GDM1 (cell line): ENCODE data around the gene PET100.

Source experiments
- DNase-seq: peaks from one replicate; lab custom pipeline; 2025; lab: John Stamatoyannopoulos, UW

PET100 gene

DNA sequence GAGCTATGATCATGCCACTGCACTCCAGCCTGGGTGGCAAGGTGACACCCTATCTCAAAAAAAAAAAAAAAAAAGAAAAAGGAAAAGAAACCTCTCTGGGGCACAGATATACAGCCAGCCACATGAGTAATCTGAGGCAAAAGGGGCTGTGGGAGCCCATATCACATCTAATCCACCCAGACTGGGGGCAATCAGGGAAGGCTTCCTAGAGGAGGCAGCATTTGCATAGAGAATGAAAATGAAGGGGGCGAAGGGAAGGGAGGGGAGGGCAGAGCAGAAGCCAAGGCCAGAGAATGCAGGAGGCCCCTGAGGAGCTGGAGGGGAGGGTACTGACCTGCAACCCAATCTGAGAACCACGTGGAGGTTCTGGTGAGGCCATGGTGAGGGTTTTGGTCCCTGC lies 20.6 kb downstream of the PET100 start:
- no peak for DNase-seq

DNA sequence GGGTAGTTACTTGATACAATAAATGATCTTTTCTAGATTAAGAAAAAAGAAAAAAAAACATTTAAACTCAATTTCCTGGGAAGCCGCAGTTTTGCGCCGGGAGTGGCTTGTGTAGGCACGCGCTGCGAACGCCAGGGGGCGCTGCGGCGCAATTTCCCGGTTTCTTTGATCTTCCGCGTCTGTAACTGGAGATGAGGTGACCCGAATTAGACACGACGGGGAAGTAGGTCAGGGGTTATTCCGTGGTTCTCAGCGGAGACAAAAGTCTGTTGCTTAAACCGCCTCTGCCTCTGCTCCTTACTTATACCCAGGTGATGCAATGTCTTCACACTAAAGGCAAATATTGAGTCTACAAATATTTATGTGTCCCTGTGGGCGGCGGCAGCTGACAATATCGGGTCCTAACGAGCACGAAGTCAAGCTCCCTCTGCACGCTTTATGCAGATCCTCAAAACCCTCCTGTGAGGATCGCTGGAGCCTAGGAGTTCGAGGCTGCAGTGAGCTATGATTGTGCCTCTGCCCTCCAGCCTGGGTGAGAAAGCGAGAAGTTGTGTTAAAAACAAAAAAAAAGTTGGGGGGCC lies 22.6 kb downstream of the PET100 start:
- DNase-seq: peak; percentile 64

DNA sequence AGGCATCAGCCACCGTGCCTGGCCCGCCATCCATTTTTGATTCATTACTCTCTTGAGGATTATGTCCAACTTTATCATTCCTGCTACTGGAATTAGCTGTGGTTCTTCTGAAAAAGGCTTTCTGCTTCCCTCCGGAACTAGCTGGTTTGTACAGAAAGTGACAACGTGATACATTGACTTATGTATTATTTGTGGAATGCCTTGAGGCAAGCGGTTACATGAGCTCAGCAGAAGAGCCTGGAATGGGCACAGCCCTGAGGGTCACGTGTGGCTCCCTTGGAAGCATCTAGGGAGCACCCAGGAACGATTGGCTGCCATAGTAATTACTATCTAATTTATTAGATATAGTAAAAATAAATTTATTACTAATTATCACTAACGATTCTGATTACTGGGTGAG lies 24.8 kb downstream of the PET100 start:
- DNase-seq: no peak

DNA sequence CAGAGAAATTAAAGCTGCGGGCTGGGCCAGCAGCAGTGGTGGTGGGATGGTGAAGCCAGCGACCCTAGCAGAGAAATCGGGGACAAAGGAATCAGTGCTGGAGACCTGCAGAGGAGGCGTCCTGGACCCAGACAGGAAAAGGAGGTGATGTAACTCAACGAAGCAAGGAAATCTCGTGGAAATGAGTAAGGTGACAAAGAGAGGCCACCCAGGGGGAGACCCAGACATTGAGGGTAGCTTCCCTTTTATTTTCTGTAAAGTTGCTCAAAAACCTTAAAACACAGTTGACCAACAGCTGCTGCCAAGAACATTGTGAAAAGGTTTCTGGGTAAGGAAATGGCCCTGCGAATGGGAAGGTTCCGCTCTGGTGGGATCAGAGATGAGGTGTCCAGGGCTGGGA lies 26.0 kb downstream of the PET100 start:
- DNase-seq: no peak

DNA sequence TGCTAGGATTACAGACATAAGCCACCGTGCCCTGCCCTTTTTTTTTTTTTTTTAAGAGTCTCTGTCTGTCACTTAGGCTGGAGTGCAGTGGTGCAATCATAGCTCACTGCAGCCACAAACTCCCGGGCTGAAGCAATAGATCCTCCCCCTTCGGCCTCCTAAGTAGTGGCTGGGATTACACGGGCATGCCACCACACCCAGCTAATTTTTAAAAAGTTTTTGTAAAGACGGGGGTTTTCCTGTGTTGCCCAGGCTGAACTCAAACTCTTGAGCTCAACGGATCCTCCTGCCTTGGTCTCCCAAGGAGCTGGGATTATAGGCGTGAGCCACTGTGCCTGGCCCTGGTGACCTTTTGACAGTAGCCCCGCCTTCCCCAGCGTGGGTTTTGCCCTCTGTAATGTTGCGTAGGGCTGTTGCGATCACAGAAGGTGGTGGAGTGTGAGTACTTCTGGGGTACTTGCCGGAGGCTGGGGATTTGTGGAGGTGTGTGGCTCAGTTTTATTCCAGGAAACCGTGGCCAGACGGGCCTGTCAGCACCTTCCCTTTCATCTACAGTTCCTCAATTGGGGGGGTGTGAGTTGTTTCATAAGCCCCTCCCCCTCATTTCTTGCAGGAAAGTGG lies 27.6 kb downstream of the PET100 start:
- DNase-seq: peak; percentile 34

DNA sequence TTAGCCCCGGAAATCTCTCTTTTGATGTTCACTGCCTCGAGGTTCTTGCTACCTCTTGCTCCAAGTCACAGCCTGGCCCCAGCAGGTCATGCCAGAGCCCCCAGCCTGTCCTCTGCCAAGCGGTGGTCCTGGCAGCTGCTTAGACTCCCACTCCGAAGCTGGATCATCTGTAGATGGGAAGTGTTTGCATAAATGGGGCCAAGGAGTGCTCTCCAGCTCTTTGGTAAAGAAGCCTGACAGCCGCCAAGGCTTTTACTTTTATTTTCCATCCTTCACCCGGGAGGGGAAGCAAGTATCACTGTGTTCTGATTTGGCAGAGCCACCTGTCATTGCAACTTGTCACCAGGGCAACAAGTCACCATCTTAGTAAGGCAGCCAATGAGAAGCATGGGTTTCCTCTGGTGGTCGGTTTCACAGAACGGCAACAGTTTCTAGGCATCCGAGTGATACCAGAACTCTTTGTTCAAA lies 28.7 kb downstream of the PET100 start:
- no peak for DNase-seq

DNA sequence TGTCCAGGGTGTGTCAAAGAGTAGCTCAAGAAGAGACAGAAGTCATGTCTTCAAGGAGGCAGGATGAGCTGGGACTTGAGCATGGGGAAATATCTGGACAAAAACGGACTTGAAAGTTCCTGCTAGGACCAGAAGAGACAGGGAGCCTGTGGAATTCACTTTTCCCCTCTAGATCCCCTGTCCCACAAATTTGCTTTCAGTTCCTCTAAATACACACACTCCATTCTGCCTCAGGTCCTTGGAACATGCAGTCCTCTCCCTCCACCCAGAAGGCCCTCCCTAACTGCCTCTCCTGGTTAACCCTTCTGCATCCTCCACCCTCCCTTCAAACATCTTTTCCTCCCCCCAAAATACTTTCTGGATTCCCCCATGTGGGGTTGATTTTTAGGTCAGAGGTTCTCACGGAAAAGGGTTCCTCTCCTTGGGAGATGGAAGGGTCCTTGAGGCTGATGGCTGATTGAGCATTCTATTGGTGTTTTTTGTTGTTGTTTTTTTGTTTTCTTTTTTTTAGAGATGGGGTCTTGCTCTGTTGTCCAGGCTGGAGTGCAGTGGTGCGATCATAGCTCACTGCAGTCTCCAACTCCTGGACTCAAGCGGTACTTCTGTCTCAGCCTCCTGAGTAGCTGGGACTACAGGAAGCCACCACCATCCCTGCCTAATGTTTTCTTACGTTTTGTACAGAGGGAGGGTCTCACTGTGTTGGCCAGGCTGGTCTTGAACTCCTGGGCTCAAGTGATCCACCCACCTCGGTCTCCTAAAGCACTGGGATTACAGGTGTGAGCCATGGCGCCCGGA lies 32.3 kb downstream of the PET100 start:
- DNase-seq: no peak

DNA sequence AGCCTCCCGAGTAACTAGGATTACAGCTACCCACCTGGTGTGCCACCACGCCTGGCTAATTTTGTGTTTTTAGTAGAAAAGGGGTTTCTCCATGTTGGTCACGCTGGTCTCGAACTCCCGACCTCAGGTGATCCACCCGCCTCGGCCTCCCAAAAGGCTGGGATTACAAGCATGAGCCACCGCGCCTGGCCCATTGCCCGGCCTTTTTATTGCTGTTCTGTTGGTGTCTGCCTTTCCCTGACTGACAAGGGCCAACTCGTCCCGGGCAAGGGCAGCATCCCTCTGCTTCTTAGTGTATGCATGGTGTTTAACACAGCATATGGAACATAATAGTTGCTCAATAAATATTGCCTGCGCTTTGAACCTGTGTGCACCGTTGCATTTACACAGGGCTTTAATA lies 33.1 kb downstream of the PET100 start:
- no peak for DNase-seq

DNA sequence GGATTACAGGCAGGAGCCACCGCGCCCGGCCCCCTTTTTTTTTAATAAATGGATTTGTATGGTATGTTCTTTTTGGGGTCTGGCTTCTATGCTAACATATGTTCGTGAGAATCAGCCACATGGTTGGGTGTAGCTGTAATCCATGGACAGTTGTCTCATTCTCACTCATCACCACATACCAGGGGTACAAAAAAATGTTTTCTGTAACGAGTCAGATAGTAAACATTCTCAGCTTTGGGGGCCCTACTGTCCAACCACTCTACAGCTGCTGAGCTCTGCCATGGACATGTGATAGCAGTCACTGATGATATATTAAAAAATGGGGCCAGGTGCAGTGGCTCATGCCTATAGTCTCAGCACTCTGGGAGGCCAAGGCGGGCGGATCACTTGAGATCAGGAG lies 34.1 kb downstream of the PET100 start:
- DNase-seq: no peak

DNA sequence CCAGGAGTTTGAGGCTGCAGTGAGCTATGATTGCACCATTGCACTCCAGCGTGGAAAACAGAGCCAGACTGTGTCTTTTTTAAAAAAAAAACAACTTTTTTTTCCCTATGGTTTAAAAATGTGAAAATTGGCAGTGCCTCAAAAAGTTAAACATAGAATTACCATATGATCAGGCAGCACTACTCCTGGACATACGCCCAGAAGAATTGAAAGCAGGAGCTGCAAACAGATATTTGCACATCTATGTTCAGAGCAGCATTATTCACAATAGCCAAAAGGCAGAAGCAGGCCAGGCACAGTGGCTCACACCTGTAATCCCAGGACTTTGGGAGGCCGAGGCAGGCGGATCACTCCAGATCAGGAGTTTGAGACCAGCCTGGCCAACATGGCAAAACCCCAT lies 35.5 kb downstream of the PET100 start:
- DNase-seq: no peak

DNA sequence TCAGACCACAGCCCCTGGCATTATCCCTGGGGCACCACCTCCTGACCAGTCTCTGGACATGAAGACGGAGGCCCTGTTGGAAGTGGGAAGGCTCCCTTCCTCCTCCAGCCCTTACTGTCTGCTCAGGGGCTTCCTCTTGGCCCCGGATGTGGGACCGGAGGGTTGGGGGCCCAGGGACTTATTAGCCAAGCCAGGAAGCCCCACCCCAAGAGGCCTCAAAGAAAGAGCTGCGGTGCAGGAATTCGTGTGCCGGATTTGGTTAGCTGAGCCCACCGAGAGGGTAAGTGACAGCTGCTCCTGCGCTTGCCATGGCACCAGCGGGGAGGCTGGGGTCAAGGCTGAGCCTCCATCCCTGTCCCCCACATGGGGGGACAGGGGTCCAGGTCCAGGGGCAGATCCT lies 39.2 kb downstream of the PET100 start, which contains the start of gene RETN:
Gene RETN, plus strand, starts transcription at position 208 of the 400 bp plus-strand sequence. CDS start 278 bp downstream, outside the sequence.
- DNase-seq: no peak

DNA sequence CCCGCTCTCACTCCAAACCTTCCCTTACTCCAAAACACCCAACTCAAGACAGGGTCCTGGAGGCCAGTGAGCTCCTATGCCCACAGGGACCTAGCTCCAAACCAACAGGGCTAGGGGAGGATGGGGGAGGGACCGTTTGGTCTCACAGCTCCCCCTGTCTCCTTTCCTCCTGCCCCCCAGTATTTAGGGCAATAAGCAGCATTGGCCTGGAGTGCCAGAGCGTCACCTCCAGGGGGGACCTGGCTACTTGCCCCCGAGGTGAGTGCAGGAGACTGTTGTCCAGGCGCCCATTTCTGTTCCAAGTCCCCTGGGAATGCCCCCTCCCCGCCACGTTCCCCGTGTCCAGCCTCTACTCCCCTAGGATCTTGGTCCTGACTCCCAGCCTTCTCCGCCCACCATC lies 40.0 kb downstream of the PET100 start:
- no peak for DNase-seq

DNA sequence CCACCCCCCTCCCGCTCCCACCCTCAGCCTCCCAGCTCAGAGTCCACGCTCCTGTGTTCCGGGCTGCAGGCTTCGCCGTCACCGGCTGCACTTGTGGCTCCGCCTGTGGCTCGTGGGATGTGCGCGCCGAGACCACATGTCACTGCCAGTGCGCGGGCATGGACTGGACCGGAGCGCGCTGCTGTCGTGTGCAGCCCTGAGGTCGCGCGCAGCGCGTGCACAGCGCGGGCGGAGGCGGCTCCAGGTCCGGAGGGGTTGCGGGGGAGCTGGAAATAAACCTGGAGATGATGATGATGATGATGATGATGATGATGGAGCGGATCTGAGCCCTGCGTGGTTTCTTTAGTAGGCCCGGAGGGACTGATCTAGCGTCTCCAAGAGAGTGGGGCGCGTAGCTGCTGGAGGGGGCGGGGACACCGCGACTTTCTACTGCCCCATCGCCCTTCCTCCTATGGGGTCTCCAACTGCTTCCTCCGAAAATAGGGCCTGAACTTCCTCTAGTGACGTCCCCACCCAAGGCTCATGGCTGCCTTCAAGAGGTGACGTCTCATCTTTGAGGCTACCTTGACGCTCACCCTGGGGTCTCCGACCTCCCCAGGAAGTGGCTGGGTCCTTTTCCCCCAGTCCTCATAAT lies 40.7 kb downstream of the PET100 start:
- DNase-seq: no peak

DNA sequence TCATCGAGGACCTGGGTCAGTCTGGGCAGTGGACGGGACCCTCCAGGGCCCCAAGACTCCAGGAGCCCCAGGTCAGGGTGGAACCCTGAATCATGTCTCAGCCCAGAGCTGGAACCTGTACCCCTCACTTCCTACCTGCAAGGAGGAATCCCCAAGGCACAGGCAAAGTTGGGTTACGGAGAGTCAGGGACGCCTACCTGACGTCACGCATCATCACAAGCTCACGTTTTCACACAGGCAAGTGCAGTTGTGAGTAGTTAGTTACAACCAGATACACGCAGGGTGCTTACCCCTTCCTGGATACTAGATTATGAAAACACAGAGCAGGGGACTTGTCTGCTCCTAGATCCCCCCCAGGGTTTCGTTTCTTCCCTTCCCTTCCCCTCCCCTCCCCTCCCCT lies 41.2 kb downstream of the PET100 start:
- no peak for DNase-seq

DNA sequence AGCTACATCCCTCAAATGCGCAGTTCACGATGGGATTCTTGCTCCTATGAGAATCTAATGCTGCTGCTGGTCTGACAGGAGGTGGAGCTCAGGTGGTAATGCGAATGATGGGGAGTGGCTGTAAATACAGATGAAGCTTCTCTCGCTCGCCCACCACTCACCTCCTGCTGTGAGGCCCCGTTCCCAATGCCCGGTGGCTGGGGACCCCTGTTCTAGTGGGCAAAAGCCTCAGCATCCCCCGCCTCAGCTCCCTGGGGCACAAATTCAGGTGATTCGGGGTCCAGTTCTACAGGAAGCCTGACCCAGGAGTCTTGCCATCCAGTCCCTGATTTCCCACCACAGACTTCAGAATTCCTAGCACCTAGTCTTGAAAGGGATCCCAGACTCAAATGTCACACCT lies 42.9 kb downstream of the PET100 start:
- no peak for DNase-seq

DNA sequence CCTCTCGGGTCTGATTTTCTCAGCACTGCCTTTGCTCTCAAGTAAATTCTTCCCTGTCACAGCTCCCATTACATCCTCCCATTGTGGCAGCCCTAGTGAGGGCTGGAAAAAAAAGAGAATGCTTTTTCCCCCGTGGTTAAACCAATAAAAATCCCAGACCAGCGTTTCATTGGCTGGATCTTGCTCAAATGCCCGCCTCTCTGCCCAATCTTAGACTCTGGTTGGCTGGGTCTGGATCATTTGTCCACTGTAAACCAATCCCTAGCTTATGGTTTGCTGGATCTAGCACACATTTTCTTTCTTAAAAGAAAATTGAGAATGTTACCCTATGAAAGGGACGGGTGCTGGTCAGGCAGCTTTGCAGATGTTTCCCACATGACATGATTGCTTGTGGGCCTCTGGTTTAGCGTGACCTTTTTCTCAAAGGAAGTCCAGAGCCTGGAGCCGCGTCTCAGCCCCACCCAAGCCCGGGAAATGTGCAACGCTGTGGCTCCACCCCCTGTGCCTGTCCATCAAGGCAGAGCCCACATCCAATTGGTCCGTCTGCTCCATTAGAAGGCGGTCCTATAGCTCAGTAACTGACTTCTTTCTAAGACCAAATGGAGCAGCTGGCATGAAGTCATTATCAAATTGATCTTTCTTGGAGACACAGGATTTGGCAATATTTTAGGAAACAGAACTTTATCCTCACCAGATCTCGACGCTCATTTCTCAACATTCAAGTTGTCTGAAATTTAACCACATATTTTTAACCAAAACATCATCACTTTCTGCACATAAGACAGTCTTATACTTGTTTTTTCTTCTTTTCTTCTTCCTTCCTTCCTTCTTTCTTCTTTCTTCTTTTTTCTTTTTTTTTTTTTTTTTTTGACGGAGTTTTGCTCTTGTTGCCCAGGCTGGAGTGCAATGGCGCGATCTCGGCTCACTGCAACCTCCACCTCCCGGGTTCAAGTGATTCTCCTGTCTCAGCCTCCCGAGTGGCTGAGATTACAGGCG lies 44.7 kb downstream of the PET100 start:
- peak; percentile 12 for DNase-seq

DNA sequence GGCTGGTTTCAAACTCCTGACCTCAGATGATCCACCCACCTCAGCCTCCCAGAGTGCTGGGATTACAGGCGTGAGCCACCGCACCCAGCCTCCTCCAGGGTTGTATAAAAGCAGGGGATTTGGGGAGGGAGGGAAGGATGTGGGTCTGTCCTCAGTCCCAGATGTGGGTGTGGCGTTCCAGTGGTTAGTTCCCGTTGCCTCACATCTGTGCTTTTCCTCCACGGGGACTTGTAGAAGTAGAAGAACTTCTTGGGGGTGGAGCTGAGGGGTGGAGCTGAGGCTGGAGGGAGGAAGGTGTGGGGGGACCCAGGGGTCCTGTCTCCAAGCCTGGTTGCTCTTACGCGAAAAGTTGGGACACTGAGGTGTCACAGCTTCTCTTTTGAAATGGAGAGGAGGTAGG lies 46.8 kb downstream of the PET100 start:
- peak; percentile 68 for DNase-seq

DNA sequence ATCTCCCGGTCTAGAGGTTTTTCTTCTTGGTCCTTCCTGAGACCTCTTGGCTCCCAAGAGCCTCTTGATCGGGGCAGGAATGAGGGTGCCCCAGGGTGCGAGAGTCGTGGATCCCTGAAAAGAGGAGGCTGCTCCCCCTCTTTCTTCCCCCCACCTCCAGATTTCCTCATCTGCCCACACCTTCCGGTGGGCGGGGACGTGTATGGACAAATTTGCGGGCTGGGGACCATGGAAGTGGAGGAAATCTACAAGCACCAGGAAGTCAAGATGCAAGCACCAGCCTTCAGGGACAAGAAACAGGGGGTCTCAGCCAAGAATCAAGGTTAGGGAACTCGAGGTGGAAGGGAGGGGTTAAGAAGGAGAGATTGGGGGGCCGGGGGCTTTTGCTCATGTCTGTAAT lies 47.3 kb downstream of the PET100 start, which contains the start of gene MCEMP1:
Gene MCEMP1, plus strand, starts transcription at position 237 of the 400 bp plus-strand sequence. Its CDS starts 31 bp downstream, at position 268.
- DNase-seq: peak; percentile 28

DNA sequence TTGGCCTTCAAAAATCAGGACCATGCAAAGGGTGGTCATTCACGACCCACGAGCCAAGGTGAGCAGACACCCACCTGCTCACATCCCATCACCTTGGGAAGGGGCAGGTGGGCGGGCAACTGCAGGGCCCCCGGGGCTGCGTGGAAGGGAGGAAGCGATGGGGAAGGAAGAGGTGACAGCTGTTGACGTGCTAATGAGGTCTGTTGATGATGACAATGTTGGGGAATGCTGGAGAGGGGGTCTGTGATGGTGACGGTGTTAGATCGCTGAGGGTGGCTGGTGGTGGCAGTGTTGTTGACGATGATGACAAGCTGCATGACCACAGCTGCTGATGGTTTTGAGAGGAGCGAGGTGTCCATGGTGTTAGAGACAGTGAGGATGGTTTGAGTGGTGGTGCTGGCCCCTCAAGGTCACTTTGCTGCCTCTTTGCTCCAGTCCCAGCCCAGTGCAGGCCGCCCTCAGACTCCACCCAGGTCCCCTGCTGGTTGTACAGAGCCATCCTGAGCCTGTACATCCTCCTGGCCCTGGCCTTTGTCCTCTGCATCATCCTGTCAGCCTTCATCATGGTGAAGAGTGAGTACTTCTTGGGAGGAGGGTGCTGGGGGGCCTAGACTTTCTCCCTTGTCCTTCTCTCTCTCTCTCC lies 48.2 kb downstream of the PET100 start:
- DNase-seq: no peak

DNA sequence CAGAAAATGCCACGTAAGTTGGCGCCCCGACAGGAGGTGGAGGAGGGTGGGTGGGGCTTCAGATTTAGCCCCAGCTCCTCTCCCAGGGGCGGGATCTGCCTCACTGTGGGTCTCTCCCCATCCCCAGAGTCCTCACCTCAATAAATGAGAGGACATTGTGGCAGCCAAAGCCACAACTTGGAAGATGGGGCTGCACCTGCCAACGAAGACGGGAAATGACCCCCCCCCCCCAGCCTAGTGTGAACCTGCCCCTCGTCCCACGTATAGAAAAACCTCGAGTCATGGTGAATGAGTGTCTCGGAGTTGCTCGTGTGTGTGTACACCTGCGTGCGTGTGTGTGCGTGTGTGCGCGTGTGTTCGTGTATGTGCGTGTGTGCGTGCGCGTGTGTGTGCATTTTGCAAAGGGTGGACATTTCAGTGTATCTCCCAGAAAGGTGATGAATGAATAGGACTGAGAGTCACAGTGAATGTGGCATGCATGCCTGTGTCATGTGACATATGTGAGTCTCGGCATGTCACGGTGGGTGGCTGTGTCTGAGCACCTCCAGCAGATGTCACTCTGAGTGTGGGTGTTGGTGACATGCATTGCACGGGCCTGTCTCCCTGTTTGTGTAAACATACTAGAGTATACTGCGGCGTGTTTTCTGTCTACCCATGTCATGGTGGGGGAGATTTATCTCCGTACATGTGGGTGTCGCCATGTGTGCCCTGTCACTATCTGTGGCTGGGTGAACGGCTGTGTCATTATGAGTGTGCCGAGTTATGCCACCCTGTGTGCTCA lies 49.6 kb downstream of the PET100 start:
- DNase-seq: no peak
